ENCODE data around the gene SAMMSON. TPM values are rescaled to one million over a fixed set of nuclear protein-coding genes. Genes with fewer than 3 reads are reported as not detected.

The SAMMSON gene
- total and polyA plus RNA-seq, 8 donors: 0.46 to 4.9 (median 1.7) TPM; not detected in 2

- H3K4me3 ChIP-seq: no peak overlapping the region
- WGBS, 5 donors: 85 to 94% (median 88%) methylated on average over 5 of the region's 5 CpGs
- H3K36me3 ChIP-seq: no peaks in the 10 kb centered on the region
- peaks cover 0 to 4% (median 0%) of the 10 kb centered on the region in 4 donors for H3K4me1 ChIP-seq
- H3K27ac ChIP-seq: no peak overlapping the region
- intact Hi-C loops (cut with DNase I; ENCODE audit: low total_unique reads): no loop called here
- no peak for TF ChIP-seq CTCF (IDR thresholded peaks at IDR 0.05)
- TF ChIP-seq EP300 (IDR thresholded peaks at IDR 0.05): no peak
- no peak for TF ChIP-seq POLR2A (IDR thresholded peaks at IDR 0.05)
- TF ChIP-seq POLR2AphosphoS5 (IDR thresholded peaks at IDR 0.05): no peak
- peak in 1 of 2 donors; percentile 12 for DNase-seq
- H3K9me3 ChIP-seq: peaks cover 0 to 7% (median 3%) of the 10 kb centered on the region in 4 donors
- H3K27me3 ChIP-seq: no peaks in the 10 kb centered on the region
These were observed 15.8 kb upstream of the SAMMSON start for GRCh38 chr3:69983546-69984265.

DNA sequence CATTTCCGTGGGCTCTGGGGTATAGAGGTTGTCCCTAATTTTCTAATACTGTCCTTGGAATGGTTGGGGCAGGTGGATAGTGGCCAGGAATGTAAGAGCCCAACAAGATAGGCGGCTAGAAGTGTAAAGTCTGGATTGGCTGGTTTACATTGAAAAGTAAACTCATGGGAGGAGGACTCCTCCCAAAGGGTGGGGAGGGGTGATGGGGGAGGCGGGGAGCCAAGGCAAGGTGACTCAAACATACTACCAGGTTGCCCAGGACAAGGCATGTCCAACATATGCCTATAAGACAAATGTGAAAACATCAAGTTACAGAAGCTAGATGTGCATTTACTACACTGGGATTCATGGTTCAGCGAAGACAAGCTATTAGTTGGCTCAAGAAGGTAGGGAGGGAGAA is 14.3 kb upstream of the SAMMSON start:
- H3K4me1 ChIP-seq: peaks cover 0 to 4% (median 0%) of the 10 kb centered on the region in 4 donors
- TF ChIP-seq POLR2A (IDR thresholded peaks at IDR 0.05): no peak
- TF ChIP-seq POLR2AphosphoS5 (IDR thresholded peaks at IDR 0.05): no peak
- TF ChIP-seq EP300 (IDR thresholded peaks at IDR 0.05): no peak
- TF ChIP-seq CTCF (IDR thresholded peaks at IDR 0.05): no peak
- no peaks in the 10 kb centered on the region for H3K9me3 ChIP-seq
- no peak overlapping the region for H3K27ac ChIP-seq
- H3K27me3 ChIP-seq: no peaks in the 10 kb centered on the region
- intact Hi-C loops (cut with DNase I; ENCODE audit: low total_unique reads): no loop called here
- no peak overlapping the region for H3K4me3 ChIP-seq
- H3K36me3 ChIP-seq: no peaks in the 10 kb centered on the region
- whole genome bisulfite sequencing, 5 donors: 42 to 68% (median 49%) methylated on average over 4 of the region's 4 CpGs
- peak in 1 of 2 donors; percentile 63 for DNase-seq

GRCh38 chr3:69986419-69986818 is 13.1 kb upstream of the SAMMSON start:
- intact Hi-C loops (cut with DNase I; ENCODE audit: low total_unique reads): no loop called here
- 78 to 89% (median 85%) methylated on average over 6 of the region's 6 CpGs for WGBS, 5 donors
- TF ChIP-seq CTCF (IDR thresholded peaks at IDR 0.05): no peak
- no peak for TF ChIP-seq POLR2A (IDR thresholded peaks at IDR 0.05)
- TF ChIP-seq EP300 (IDR thresholded peaks at IDR 0.05): no peak
- TF ChIP-seq POLR2AphosphoS5 (IDR thresholded peaks at IDR 0.05): no peak
- H3K4me3 ChIP-seq: no peak overlapping the region
- H3K27me3 ChIP-seq: no peaks in the 10 kb centered on the region
- no peak for DNase-seq
- no peaks in the 10 kb centered on the region for H3K36me3 ChIP-seq
- H3K4me1 ChIP-seq: peaks cover 0 to 4% (median 0%) of the 10 kb centered on the region in 4 donors
- H3K27ac ChIP-seq: no peak overlapping the region
- H3K9me3 ChIP-seq: no peaks in the 10 kb centered on the region

GRCh38 chr3:69987833-69988232 is 11.7 kb upstream of the SAMMSON start:
- Histone ChIP-seq H3K36me3 (no peaks in the 10 kb centered on the region), H3K27ac (no peak overlapping the region), H3K27me3 (no peaks in the 10 kb centered on the region), H3K4me1 (peaks cover 0 to under 1% (median 0%) of the 10 kb centered on the region in 4 donors), H3K9me3 (no peaks in the 10 kb centered on the region), H3K4me3 (no peak overlapping the region)
- intact Hi-C loops (cut with DNase I; ENCODE audit: low total_unique reads): no loop called here
- DNase-seq: no peak
- 85 to 91% (median 88%) methylated on average over 6 of the region's 6 CpGs for WGBS, 5 donors
- no peak for TF ChIP-seq CTCF (IDR thresholded peaks at IDR 0.05)
- TF ChIP-seq EP300 (IDR thresholded peaks at IDR 0.05): no peak
- no peak for TF ChIP-seq POLR2AphosphoS5 (IDR thresholded peaks at IDR 0.05)
- no peak for TF ChIP-seq POLR2A (IDR thresholded peaks at IDR 0.05)

All from stomach (tissue), 9 donors.